Effector memory CD8-positive, alpha-beta T cell (primary cell): Measurements from ENCODE around the gene PRRG4.
"Not testable (repeated sequence)": the region's sequence is repeated elsewhere in the genome, so short reads cannot be mapped to it uniquely, and the experiment has no call there.

Experiments
- ATAC-seq: fragments of 150-1000 bp; cut with Tn5 transposase; replicated peaks from 2 replicates; pipeline ENCODE4 v1.10.0; 2021; ENCODE audit warnings: mild to moderate bottlenecking, moderate library complexity
- DNase-seq, 3 experiments: peaks; one replicate each; pipeline ENCODE4 v3.0.0; 2021
- H3K27ac Mint-ChIP-seq, 2 donors: one replicate each; pipeline ENCODE4 v1.8.0; 2022; ENCODE audit warnings: mild to moderate bottlenecking in 2 of 2, mixed read lengths in 2 of 2, moderate library complexity in 2 of 2
- H3K27me3 Mint-ChIP-seq, 2 donors: one replicate each; pipeline ENCODE4 v1.8.0; 2022; ENCODE audit warnings: mixed read lengths in 2 of 2
- H3K36me3 Mint-ChIP-seq: one replicate; pipeline ENCODE4 v1.8.0; 2022; ENCODE audit warnings: mild to moderate bottlenecking, moderate library complexity, mixed read lengths; ENCODE audit not compliant: insufficient read depth
- H3K4me1 Mint-ChIP-seq, 2 donors: one replicate each; pipeline ENCODE4 v1.8.0; 2022; ENCODE audit warnings: low read depth in 2 of 2, mixed read lengths in 2 of 2
- H3K4me3 Mint-ChIP-seq, 2 donors: one replicate each; pipeline ENCODE4 v1.8.0; 2022; ENCODE audit warnings: mild to moderate bottlenecking in 2 of 2, mixed read lengths in 2 of 2, moderate library complexity in 2 of 2
- H3K9me3 Mint-ChIP-seq, 2 donors: one replicate each; pipeline ENCODE4 v1.8.0; 2022; ENCODE audit warnings: mixed read lengths in 2 of 2

Gene PRRG4

GRCh38 chr11:32881286-32881685 is 51.6 kb downstream of the PRRG4 start:
- Mint-ChIP-seq H3K9me3 (no peaks in the 10 kb centered on the region), H3K36me3 (no peaks in the 10 kb centered on the region), H3K4me3 (no peak overlapping the region), H3K27ac (no peak overlapping the region), H3K27me3 (peaks cover 2 to 23% of the 10 kb centered on the region in 2 donors), H3K4me1 (no peaks in the 10 kb centered on the region)
- no peak for ATAC-seq
- DNase-seq: no peak

GRCh38 chr11:32883421-32883820 is 53.7 kb downstream of the PRRG4 start:
- Mint-ChIP-seq H3K36me3 (no peaks in the 10 kb centered on the region), H3K9me3 (no peaks in the 10 kb centered on the region), H3K27ac (no peak overlapping the region), H3K4me3 (no peak overlapping the region), H3K27me3 (peaks cover 0 to 8% of the 10 kb centered on the region in 2 donors), H3K4me1 (no peaks in the 10 kb centered on the region)
- ATAC-seq (no peak), DNase-seq (no peak)

GRCh38 chr11:32884023-32884422 is 54.3 kb downstream of the PRRG4 start:
- H3K4me1 Mint-ChIP-seq: no peaks in the 10 kb centered on the region
- H3K27ac Mint-ChIP-seq: no peak overlapping the region
- no peak overlapping the region for H3K4me3 Mint-ChIP-seq
- ATAC-seq (no peak), DNase-seq (no peak)
- H3K9me3 Mint-ChIP-seq: no peaks in the 10 kb centered on the region
- H3K36me3 Mint-ChIP-seq: no peaks in the 10 kb centered on the region
- peaks cover 0 to 2% of the 10 kb centered on the region in 2 donors for H3K27me3 Mint-ChIP-seq

- H3K9me3 Mint-ChIP-seq: no peaks in the 10 kb centered on the region
- no peaks in the 10 kb centered on the region for H3K36me3 Mint-ChIP-seq
- no peak overlapping the region for H3K27ac Mint-ChIP-seq
- ATAC-seq: peak; percentile 47
- no peak for DNase-seq
- no peaks in the 10 kb centered on the region for H3K27me3 Mint-ChIP-seq
- H3K4me1 Mint-ChIP-seq: no peaks in the 10 kb centered on the region
- no peak overlapping the region for H3K4me3 Mint-ChIP-seq
Observed at GRCh38 chr11:32884770-32885384, 55.1 kb downstream of the PRRG4 start.

- Mint-ChIP-seq H3K4me3 (no peak overlapping the region), H3K27ac (no peak overlapping the region), H3K4me1 (no peaks in the 10 kb centered on the region), H3K27me3 (no peaks in the 10 kb centered on the region), H3K36me3 (no peaks in the 10 kb centered on the region), H3K9me3 (no peaks in the 10 kb centered on the region)
- ATAC-seq (no peak), DNase-seq (no peak)
Observed at GRCh38 chr11:32885556-32885955, 55.8 kb downstream of the PRRG4 start.

GRCh38 chr11:32886180-32886579 is 56.5 kb downstream of the PRRG4 start:
- H3K36me3 Mint-ChIP-seq: no peaks in the 10 kb centered on the region
- no peaks in the 10 kb centered on the region for H3K27me3 Mint-ChIP-seq
- DNase-seq (no peak), ATAC-seq (no peak)
- H3K9me3 Mint-ChIP-seq: no peaks in the 10 kb centered on the region
- no peaks in the 10 kb centered on the region for H3K4me1 Mint-ChIP-seq
- H3K4me3 Mint-ChIP-seq: no peak overlapping the region
- no peak overlapping the region for H3K27ac Mint-ChIP-seq

- ATAC-seq, H3K36me3 Mint-ChIP-seq: not testable (repeated sequence)
Observed at GRCh38 chr11:32887707-32888383, 58.1 kb downstream of the PRRG4 start.

GRCh38 chr11:32888384-32888710 is 58.6 kb downstream of the PRRG4 start:
- not testable (repeated sequence) for H3K27ac Mint-ChIP-seq, H3K36me3 Mint-ChIP-seq, H3K4me1 Mint-ChIP-seq, H3K4me3 Mint-ChIP-seq, ATAC-seq, DNase-seq, H3K27me3 Mint-ChIP-seq, H3K9me3 Mint-ChIP-seq

More at GRCh38 chr11:32887707-32888383, 58.1 kb downstream of the PRRG4 start:
- H3K4me3 Mint-ChIP-seq, H3K27ac Mint-ChIP-seq, H3K4me1 Mint-ChIP-seq, H3K9me3 Mint-ChIP-seq, DNase-seq, H3K27me3 Mint-ChIP-seq: not testable (repeated sequence)

GRCh38 chr11:32888805-32889204 is 59.1 kb downstream of the PRRG4 start:
- Mint-ChIP-seq H3K36me3 (peaks cover 5% of the 10 kb centered on the region), H3K4me1 (peaks cover 7 to 11% of the 10 kb centered on the region in 2 donors), H3K27ac (no peak overlapping the region), H3K4me3 (no peak overlapping the region), H3K9me3 (no peaks in the 10 kb centered on the region), H3K27me3 (no peaks in the 10 kb centered on the region)
- ATAC-seq (no peak), DNase-seq (no peak)

- Mint-ChIP-seq H3K9me3 (no peaks in the 10 kb centered on the region), H3K4me3 (peak overlapping the region; percentile 95 to 96), H3K27me3 (no peaks in the 10 kb centered on the region), H3K27ac (peak overlapping the region in 1 of 2 donors; percentile 66), H3K36me3 (peaks cover 5% of the 10 kb centered on the region), H3K4me1 (peaks cover 10 to 19% of the 10 kb centered on the region in 2 donors)
- DNase-seq: no peak
- no peak for ATAC-seq
Observed at GRCh38 chr11:32890843-32891656, 61.3 kb downstream of the PRRG4 start.

GRCh38 chr11:32891657-32892354 is 62.1 kb downstream of the PRRG4 start:
- peaks cover 10 to 19% of the 10 kb centered on the region in 2 donors for H3K4me1 Mint-ChIP-seq
- DNase-seq (no peak), ATAC-seq (no peak)
- H3K27ac Mint-ChIP-seq: peak overlapping the region; percentile 66 to 92
- peaks cover 5% of the 10 kb centered on the region for H3K36me3 Mint-ChIP-seq
- H3K9me3 Mint-ChIP-seq: no peaks in the 10 kb centered on the region
- H3K4me3 Mint-ChIP-seq: peak overlapping the region; percentile 95 to 96
- no peaks in the 10 kb centered on the region for H3K27me3 Mint-ChIP-seq

GRCh38 chr11:32892355-32893092 is 62.8 kb downstream of the PRRG4 start, which contains the start of gene QSER1:
Gene QSER1 (plus strand): TSS chr11:32892811. CDS start chr11:32893126, 315 bp downstream.
- peak within 1 kb of the TSS; percentile 95 to 96 for H3K4me3 Mint-ChIP-seq
- no peaks in the 10 kb centered on the region for H3K27me3 Mint-ChIP-seq
- ATAC-seq: peak; percentile 77
- no peaks in the 10 kb centered on the region for H3K9me3 Mint-ChIP-seq
- peak; percentile 48 to 50 (median 48) for DNase-seq
- peaks cover 5% of the 10 kb centered on the region for H3K36me3 Mint-ChIP-seq
- H3K4me1 Mint-ChIP-seq: peaks cover 12 to 22% of the 10 kb centered on the region in 2 donors
- peak within 1 kb of the TSS; percentile 87 to 92 for H3K27ac Mint-ChIP-seq

- peak overlapping the region; percentile 95 to 96 for H3K4me3 Mint-ChIP-seq
- H3K27ac Mint-ChIP-seq: peak overlapping the region; percentile 87 to 91
Observed at GRCh38 chr11:32893093-32893342, 63.3 kb downstream of the PRRG4 start.

More at GRCh38 chr11:32893093-32893342, 63.3 kb downstream of the PRRG4 start:
- Mint-ChIP-seq H3K9me3 (no peaks in the 10 kb centered on the region), H3K4me1 (peaks cover 16 to 23% of the 10 kb centered on the region in 2 donors), H3K27me3 (no peaks in the 10 kb centered on the region), H3K36me3 (peaks cover 5% of the 10 kb centered on the region)
- no peak for DNase-seq
- ATAC-seq: no peak
